ENCODE results near the gene TRIB2.

The TRIB2 gene

DNA sequence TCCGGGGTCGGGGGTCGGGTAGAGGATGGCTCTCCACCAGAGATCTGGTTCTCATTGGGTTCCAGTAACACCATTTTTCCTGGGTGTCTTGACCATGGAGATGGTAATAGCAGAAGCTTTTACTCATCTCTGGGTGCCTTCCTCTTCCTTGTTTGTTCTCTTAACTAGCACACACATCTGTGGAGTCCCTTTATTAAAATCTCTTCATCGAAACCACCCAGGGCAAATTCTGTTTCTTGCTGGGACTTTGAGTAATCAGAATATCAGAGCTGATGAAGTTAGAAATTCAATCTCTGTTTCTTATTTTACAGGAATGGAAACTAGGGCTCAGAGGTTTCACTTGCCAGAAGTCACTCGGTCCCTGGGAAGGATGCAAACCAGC is 15.0 kb upstream of the TRIB2 start:
- H3K27ac ChIP-seq (ENCODE audit: low read length), result no peak overlapping the region
- no peaks in the 10 kb centered on the region for H3K36me3 ChIP-seq (ENCODE audit: control insufficient read depth, low read depth, low read length)
- no peaks in the 10 kb centered on the region for H3K27me3 ChIP-seq (ENCODE audit: control insufficient read depth, insufficient read depth, low read length)
- H3K9ac ChIP-seq (ENCODE audit: low read length), result no peak overlapping the region
- H3K4me1 ChIP-seq (ENCODE audit: control insufficient read depth, low read depth, low read length), result peaks cover 15% of the 10 kb centered on the region
- no peaks in the 10 kb centered on the region for H3K9me3 ChIP-seq (ENCODE audit: control insufficient read depth, low read depth, low read length)
- H3K4me3 ChIP-seq (ENCODE audit: low read length), result no peak overlapping the region

DNA sequence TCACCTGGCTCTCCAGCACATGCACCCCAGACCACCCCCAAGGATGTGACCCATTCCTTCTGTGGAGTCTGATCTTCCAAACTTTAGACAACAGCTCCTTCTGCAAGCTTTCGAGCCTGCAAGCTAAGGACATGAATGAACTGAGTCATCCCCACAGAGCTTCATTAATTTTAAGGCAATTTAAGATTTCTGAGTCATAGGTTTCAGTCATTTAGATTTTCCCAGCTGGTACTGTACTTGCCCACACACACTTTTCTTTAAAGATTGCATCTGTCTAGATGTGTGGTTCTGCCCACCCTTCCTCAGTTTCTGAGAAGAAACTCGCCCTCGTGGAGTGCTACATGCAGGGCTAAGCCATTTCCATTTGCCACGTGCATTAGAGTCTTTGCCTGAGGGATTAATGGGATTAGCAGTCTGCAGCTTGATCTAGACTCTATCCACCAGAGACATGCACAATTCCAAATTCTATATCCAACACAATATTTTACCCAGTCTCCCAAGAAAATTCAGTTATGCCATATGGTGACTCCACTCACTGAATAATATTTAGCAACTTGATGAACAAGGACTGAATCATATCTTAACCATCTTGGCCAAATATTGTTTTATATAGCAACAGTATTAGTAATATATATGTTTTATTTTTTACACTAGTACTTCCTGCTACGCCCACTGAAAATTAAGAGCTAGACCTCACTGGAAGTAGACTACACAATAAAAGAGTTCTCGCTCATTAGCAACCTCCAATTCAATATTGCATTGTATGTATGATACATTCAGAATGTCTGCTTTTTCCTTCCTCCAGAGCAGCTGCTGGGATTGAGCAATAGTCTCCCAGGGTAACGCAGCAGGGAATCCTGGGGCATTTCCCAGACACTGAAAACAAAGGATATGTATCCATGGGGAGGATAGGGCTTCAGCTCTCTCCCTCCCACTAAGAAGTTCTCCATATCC is 14.3 kb upstream of the TRIB2 start:
- Histone ChIP-seq H3K9ac (ENCODE audit: low read length) (no peak overlapping the region), H3K4me3 (ENCODE audit: low read length) (no peak overlapping the region), H3K4me1 (ENCODE audit: control insufficient read depth, low read depth, low read length) (peaks cover 15% of the 10 kb centered on the region), H3K9me3 (ENCODE audit: control insufficient read depth, low read depth, low read length) (no peaks in the 10 kb centered on the region), H3K36me3 (ENCODE audit: control insufficient read depth, low read depth, low read length) (no peaks in the 10 kb centered on the region), H3K27me3 (ENCODE audit: control insufficient read depth, insufficient read depth, low read length) (no peaks in the 10 kb centered on the region), H3K27ac (ENCODE audit: low read length) (no peak overlapping the region)

DNA sequence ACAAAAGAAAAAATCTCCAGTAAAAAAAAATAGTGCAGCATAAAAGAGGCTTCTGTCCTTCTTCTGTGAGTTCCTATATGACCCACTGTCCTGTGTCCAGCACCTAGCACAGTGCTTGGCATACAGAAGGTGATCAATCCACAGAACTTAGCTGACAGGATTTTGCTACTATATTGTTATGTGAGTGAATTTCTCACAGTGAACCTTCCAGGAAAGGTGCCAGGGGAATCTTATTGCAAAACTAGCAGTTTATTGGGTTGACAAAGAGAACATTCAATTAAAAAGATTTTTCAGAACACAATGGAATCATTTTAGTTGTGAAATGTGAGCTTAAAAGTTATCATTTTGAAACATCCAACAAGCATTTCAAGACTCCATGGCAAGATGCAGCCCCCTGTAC is 12.4 kb upstream of the TRIB2 start:
- H3K9ac ChIP-seq (ENCODE audit: low read length), result no peak overlapping the region
- H3K27me3 ChIP-seq (ENCODE audit: control insufficient read depth, insufficient read depth, low read length), result no peaks in the 10 kb centered on the region
- H3K4me1 ChIP-seq (ENCODE audit: control insufficient read depth, low read depth, low read length), result peaks cover 15% of the 10 kb centered on the region
- H3K4me3 ChIP-seq (ENCODE audit: low read length), result no peak overlapping the region
- H3K27ac ChIP-seq (ENCODE audit: low read length), result no peak overlapping the region
- H3K9me3 ChIP-seq (ENCODE audit: control insufficient read depth, low read depth, low read length), result no peaks in the 10 kb centered on the region
- H3K36me3 ChIP-seq (ENCODE audit: control insufficient read depth, low read depth, low read length), result no peaks in the 10 kb centered on the region

DNA sequence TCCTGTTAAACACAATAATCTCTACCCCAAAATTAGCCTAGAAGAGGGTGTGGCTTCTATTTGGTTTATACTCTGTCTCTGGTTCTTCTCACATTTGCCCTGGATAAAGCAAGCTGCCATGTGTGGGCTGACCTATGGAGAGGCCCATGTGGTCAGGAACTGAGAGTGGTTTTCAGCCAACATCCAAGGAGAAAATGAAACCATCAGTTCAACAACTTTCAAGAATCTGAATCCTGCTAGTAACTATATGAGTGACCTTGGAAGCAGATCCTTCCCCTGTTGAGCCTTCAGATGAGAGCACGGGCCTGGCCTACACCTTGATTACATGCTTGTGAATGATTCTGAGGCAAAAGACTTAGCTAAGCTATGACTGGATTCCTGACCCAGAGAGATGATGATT is 11.5 kb upstream of the TRIB2 start:
- Histone ChIP-seq H3K9ac (ENCODE audit: low read length) (no peak overlapping the region), H3K27ac (ENCODE audit: low read length) (no peak overlapping the region), H3K27me3 (ENCODE audit: control insufficient read depth, insufficient read depth, low read length) (no peaks in the 10 kb centered on the region), H3K4me3 (ENCODE audit: low read length) (no peak overlapping the region), H3K9me3 (ENCODE audit: control insufficient read depth, low read depth, low read length) (no peaks in the 10 kb centered on the region), H3K36me3 (ENCODE audit: control insufficient read depth, low read depth, low read length) (no peaks in the 10 kb centered on the region), H3K4me1 (ENCODE audit: control insufficient read depth, low read depth, low read length) (peaks cover 15% of the 10 kb centered on the region)

DNA sequence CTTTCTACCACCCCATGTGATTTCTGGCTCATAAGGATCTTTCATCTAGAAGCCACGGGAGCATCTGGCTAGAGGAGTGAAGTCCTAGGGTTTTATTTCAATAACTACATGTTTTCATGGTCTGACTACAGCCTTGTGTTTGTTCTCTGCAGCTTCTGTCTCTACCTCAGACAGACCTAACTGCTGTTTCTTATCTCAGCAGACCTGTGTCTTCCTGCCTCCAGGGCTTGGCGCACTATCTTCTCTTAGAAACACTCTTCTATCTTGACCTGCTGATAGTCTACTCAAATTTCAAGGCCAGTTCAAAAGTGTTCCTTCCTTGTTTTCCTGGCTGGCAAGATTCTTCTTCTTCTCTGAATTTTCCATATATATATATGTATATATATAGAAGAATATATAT is 11.0 kb upstream of the TRIB2 start:
- Histone ChIP-seq H3K9ac (ENCODE audit: low read length) (no peak overlapping the region), H3K4me1 (ENCODE audit: control insufficient read depth, low read depth, low read length) (peaks cover 15% of the 10 kb centered on the region), H3K36me3 (ENCODE audit: control insufficient read depth, low read depth, low read length) (no peaks in the 10 kb centered on the region), H3K4me3 (ENCODE audit: low read length) (no peak overlapping the region), H3K9me3 (ENCODE audit: control insufficient read depth, low read depth, low read length) (no peaks in the 10 kb centered on the region), H3K27ac (ENCODE audit: low read length) (no peak overlapping the region), H3K27me3 (ENCODE audit: control insufficient read depth, insufficient read depth, low read length) (no peaks in the 10 kb centered on the region)

DNA sequence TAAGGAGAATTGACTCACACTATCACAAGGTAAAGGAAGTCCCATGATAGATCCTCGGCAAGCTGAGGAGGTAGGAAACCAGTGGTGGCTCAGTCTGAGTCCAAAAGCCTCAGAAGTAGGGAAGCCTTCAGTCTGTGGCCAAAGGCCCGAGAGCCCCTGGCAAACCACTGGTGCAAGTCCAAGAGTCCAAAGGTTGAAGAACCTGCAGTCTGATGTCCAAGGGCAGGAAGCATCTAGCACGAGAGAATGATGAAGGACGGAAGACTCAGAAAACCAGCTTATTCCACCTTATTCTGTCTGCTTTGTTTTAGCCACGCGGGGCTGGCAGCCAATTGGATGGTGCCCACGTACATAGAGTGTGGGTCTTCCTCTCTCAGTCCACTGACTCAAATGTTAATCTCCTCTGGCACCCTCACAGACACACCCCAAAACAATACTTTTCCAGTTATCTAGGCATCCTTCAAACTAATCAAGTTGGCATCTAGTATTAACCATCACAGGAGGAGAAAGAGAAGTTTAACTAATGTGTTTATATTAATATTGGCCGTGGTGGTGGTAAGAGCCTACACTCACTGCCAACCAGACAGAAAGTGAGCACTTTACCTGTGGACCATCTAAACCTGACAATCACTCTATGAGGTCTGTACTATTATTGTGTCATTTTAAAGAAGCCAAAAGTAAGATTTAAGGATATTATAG is 8.1 kb upstream of the TRIB2 start:
- no peak overlapping the region for H3K4me3 ChIP-seq (ENCODE audit: low read length)
- no peak overlapping the region for H3K9ac ChIP-seq (ENCODE audit: low read length)
- peaks cover under 1% of the 10 kb centered on the region for H3K4me1 ChIP-seq (ENCODE audit: control insufficient read depth, low read depth, low read length)
- H3K27me3 ChIP-seq (ENCODE audit: control insufficient read depth, insufficient read depth, low read length), result no peaks in the 10 kb centered on the region
- no peak overlapping the region for H3K27ac ChIP-seq (ENCODE audit: low read length)
- no peaks in the 10 kb centered on the region for H3K9me3 ChIP-seq (ENCODE audit: control insufficient read depth, low read depth, low read length)
- no peaks in the 10 kb centered on the region for H3K36me3 ChIP-seq (ENCODE audit: control insufficient read depth, low read depth, low read length)

DNA sequence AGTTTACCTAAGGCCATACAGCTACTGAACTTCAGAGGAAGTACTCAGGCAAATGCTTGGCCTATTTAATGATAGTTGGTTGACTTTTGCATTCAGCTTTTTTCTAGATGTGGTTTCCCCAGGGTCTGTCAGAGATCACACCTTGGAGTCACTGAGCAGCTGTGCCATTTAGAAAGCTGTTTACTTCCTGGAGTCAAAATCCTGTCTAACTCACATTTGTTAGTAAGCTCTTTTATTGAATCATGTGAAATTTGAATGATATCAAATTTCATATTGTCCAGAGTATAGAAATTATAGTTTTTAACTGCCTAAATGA is 7.6 kb upstream of the TRIB2 start:
- H3K4me3 ChIP-seq (ENCODE audit: low read length), result no peak overlapping the region
- no peaks in the 10 kb centered on the region for H3K9me3 ChIP-seq (ENCODE audit: control insufficient read depth, low read depth, low read length)
- no peak overlapping the region for H3K9ac ChIP-seq (ENCODE audit: low read length)
- no peaks in the 10 kb centered on the region for H3K27me3 ChIP-seq (ENCODE audit: control insufficient read depth, insufficient read depth, low read length)
- H3K4me1 ChIP-seq (ENCODE audit: control insufficient read depth, low read depth, low read length), result no peaks in the 10 kb centered on the region
- H3K27ac ChIP-seq (ENCODE audit: low read length), result no peak overlapping the region
- H3K36me3 ChIP-seq (ENCODE audit: control insufficient read depth, low read depth, low read length), result no peaks in the 10 kb centered on the region

DNA sequence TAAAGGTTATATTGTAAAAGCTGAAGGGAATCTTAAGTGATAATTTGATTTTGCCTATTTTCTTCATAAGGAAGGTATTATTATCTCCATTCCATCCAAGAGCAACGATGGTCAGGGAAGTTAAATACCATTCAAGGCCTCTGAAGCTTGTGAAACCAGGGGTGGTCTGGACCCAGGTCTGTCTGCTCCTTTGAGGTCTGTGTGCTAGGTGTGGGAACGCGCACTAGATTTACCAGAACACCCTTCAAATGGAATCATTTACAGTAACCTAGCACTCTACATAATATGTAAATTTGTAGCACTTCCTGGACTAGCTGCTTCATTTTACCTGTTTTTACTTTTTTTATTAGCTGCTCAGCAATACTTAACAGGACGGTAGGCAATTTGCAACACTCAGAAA is 6.4 kb upstream of the TRIB2 start:
- Histone ChIP-seq H3K27ac (ENCODE audit: low read length) (no peak overlapping the region), H3K4me1 (ENCODE audit: control insufficient read depth, low read depth, low read length) (peaks cover 9% of the 10 kb centered on the region), H3K27me3 (ENCODE audit: control insufficient read depth, insufficient read depth, low read length) (no peaks in the 10 kb centered on the region), H3K4me3 (ENCODE audit: low read length) (no peak overlapping the region), H3K9me3 (ENCODE audit: control insufficient read depth, low read depth, low read length) (no peaks in the 10 kb centered on the region), H3K36me3 (ENCODE audit: control insufficient read depth, low read depth, low read length) (no peaks in the 10 kb centered on the region), H3K9ac (ENCODE audit: low read length) (no peak overlapping the region)

DNA sequence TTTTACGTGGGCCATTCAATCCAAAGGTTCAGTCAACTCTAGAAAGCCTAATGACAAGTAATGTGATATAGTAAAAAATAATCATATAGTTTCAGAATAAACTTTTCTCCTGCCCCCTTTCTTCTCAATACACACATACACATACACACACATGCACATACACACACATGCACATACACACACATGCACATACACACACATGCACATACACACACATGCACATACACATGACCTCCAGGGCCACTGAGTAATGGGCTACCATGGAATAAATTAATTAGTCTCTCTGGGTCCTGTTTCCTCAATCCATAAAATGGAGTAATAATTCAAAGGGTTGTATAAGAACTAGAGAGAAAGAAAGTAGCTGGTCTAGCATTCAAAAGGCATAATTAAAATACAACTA is 5.4 kb upstream of the TRIB2 start:
- Histone ChIP-seq H3K4me1 (ENCODE audit: control insufficient read depth, low read depth, low read length) (peaks cover 15% of the 10 kb centered on the region), H3K36me3 (ENCODE audit: control insufficient read depth, low read depth, low read length) (no peaks in the 10 kb centered on the region), H3K27me3 (ENCODE audit: control insufficient read depth, insufficient read depth, low read length) (no peaks in the 10 kb centered on the region), H3K27ac (ENCODE audit: low read length) (no peak overlapping the region), H3K4me3 (ENCODE audit: low read length) (no peak overlapping the region), H3K9ac (ENCODE audit: low read length) (no peak overlapping the region), H3K9me3 (ENCODE audit: control insufficient read depth, low read depth, low read length) (no peaks in the 10 kb centered on the region)

DNA sequence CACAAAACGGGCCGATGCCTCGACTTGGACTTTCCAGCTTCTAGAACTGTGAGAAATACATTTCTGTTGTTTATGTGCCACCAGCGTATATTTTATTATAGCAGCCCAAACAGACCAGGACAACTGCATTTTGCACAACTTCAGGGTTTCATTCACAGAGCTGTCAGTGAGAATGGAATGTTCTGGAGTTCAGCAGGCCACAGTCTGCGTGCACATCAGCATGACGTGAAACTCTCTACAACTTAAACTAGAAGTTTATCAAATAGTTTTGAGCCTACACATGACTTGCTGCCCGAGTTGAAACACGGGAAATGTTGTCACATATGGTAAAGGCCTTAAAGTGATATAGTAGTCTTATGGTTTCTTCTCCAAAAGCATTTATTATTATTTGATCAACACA is 3.9 kb upstream of the TRIB2 start:
- Histone ChIP-seq H3K9ac (ENCODE audit: low read length) (no peak overlapping the region), H3K27me3 (ENCODE audit: control insufficient read depth, insufficient read depth, low read length) (no peaks in the 10 kb centered on the region), H3K27ac (ENCODE audit: low read length) (no peak overlapping the region)

DNA sequence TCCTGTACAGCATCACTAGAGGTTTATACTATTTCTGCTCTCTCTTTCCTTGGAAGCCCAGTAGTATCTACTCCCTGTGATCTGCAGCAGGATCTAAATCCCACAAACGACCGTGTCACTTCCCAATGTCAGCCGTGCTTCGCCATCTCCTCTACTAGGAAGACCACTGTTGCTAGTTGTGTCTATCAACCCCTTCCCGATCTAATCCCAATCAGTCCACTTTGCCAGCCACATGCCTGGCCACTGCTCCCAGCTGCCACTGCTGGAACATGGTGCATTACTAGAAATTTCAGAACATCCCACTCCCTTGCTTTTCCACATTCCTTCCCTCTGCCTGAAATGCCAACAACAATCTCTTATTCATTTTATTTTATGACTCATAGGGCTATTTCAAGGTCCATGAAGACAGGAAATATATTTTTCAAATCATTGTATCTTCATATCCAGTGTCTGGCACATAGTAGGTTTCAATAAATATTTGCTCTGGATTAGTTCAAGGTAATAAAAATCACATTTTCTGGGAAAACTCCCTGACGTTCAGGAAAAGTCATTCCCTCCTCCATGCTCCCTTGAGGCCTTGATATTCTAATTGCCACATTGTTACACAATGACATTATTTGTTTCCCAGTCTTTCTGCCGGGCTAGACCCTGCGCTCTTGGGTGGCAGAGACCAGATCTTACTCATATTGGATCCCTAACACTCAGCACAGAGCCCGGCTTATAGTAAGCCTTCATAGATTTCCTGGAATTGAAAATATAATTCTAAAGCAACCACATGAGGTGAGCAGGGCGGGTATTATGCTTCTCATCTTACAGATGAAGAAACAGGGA is 2.1 kb upstream of the TRIB2 start:
- Histone ChIP-seq H3K4me3 (ENCODE audit: low read length) (peak overlapping the region; percentile 10), H3K27ac (ENCODE audit: low read length) (no peak overlapping the region), H3K36me3 (ENCODE audit: control insufficient read depth, low read depth, low read length) (no peaks in the 10 kb centered on the region), H3K9ac (ENCODE audit: low read length) (no peak overlapping the region), H3K27me3 (ENCODE audit: control insufficient read depth, insufficient read depth, low read length) (no peaks in the 10 kb centered on the region), H3K4me1 (ENCODE audit: control insufficient read depth, low read depth, low read length) (peaks cover 15% of the 10 kb centered on the region), H3K9me3 (ENCODE audit: control insufficient read depth, low read depth, low read length) (no peaks in the 10 kb centered on the region)

More for the DNA sequence above, 3.9 kb upstream of the TRIB2 start:
- Histone ChIP-seq H3K9me3 (ENCODE audit: control insufficient read depth, low read depth, low read length) (no peaks in the 10 kb centered on the region), H3K36me3 (ENCODE audit: control insufficient read depth, low read depth, low read length) (no peaks in the 10 kb centered on the region), H3K4me3 (ENCODE audit: low read length) (no peak overlapping the region), H3K4me1 (ENCODE audit: control insufficient read depth, low read depth, low read length) (peaks cover 15% of the 10 kb centered on the region)

All from iPS-18a (cell line).